Mucosa of descending colon (tissue), 3 donors: ENCODE data around the gene KIAA0319L. TPM values are rescaled to one million over a fixed set of nuclear protein-coding genes. Genes with fewer than 3 reads are reported as not detected.

Source experiments
- ATAC-seq: fragments of 200-7000 bp; cut with Tn5 transposase; one replicate; pipeline ENCODE4 v1.9.1; 2020; ENCODE audit warnings: mild to moderate bottlenecking, moderate library complexity
- DNase-seq, 3 donors: peaks; one replicate each; pipeline ENCODE4 v3.0.0-alpha.2; 2020
- H3K36me3 ChIP-seq: fragments of 200-600 bp; one replicate; pipeline ENCODE4 v1.8.0; 2021; ENCODE audit warnings: low read depth, mild to moderate bottlenecking
- H3K4me1 ChIP-seq: fragments of 200-600 bp; one replicate; pipeline ENCODE4 v1.8.0; 2021; ENCODE audit warnings: low read depth, mild to moderate bottlenecking
- H3K4me3 ChIP-seq: fragments of 200-600 bp; one replicate; pipeline ENCODE4 v1.8.0; 2021; ENCODE audit warnings: mild to moderate bottlenecking
- H3K9me3 ChIP-seq: fragments of 200-600 bp; one replicate; pipeline ENCODE4 v1.8.0; 2021; ENCODE audit warnings: mild to moderate bottlenecking
- CTCF ChIP-seq: fragments of 200-600 bp; IDR thresholded peaks from one replicate; pipeline ENCODE4 v1.8.0; 2022; ENCODE audit warnings: antibody characterized with exemption, mild to moderate bottlenecking
- intact Hi-C, 2 donors: fragments of 100-400 bp; cut with DNase I in 1 of 2; cut with micrococcal nuclease in 1 of 2; formaldehyde crosslinking; loops; one replicate each; pipeline versions ENCODE4 v1.11.0 to v1.11.1; 2022; cut with DNase I, micrococcal nuclease
- total RNA-seq, 3 donors: library from RNA; stranded (reverse); fragmentation: NEBNext Ultra II Directional in 2 of 3; extraction: Animal tissue kit (Norgen Biotek cat#: 25700) in 2 of 3; gene quantifications; one replicate each; pipeline versions ENCODE4 v1.2.1 to v1.2.4, GENCODE V29; 2021 to 2023
- donor health status: DM: no; HTN: no; CAD: no; lungs with moderate emphysema.
- donor health status: DM: no; HTN: no; CAD: no.
- donor health status: DM: no; HTN: yes; CAD: no.

The KIAA0319L gene
- total RNA-seq, 3 donors from 2014 or later: 59.6 to 84.6 (median 75.7) TPM

- TF ChIP-seq CTCF: no peak
- no peak for DNase-seq
- H3K4me3 ChIP-seq: no peak overlapping the region
- H3K36me3 ChIP-seq: no peaks in the 10 kb centered on the region
- peaks cover 19% of the 10 kb centered on the region for H3K4me1 ChIP-seq
- no peaks in the 10 kb centered on the region for H3K9me3 ChIP-seq
- intact Hi-C loops: no loop called here
- ATAC-seq: peak; percentile 4
These were observed 17.0 kb upstream of the KIAA0319L start for GRCh38 chr1:35574125-35574654.

GRCh38 chr1:35573198-35574124 lies 16.3 kb upstream of the KIAA0319L start, which contains the start of gene TFAP2E:
TSS of gene TFAP2E (plus strand) at chr1:35573314. CDS start at chr1:35573578, 264 bp downstream.
- no peak for TF ChIP-seq CTCF
- peak; percentile 64 for ATAC-seq

GRCh38 chr1:35572296-35572695 lies 15.1 kb upstream of the KIAA0319L start:
- DNase-seq: no peak
- intact Hi-C loops: no loop called here
- peaks cover 10% of the 10 kb centered on the region for H3K4me1 ChIP-seq
- no peaks in the 10 kb centered on the region for H3K9me3 ChIP-seq
- no peak for ATAC-seq
- no peak for TF ChIP-seq CTCF
- H3K4me3 ChIP-seq: no peak overlapping the region
- H3K36me3 ChIP-seq: no peaks in the 10 kb centered on the region

More at GRCh38 chr1:35573198-35574124, 16.3 kb upstream of the KIAA0319L start, which contains the start of gene TFAP2E:
- Histone ChIP-seq H3K4me3 (no peak within 1 kb of the TSS), H3K9me3 (no peaks in the 10 kb centered on the region), H3K36me3 (no peaks in the 10 kb centered on the region), H3K4me1 (peaks cover 17% of the 10 kb centered on the region)
- peak in 2 of 3 donors; percentile 74 to 79 for DNase-seq
- intact Hi-C loops: no loop called here

GRCh38 chr1:35571263-35571662 lies 14.1 kb upstream of the KIAA0319L start:
- ATAC-seq (no peak), DNase-seq (no peak)
- peaks cover 8% of the 10 kb centered on the region for H3K4me1 ChIP-seq
- H3K36me3 ChIP-seq: no peaks in the 10 kb centered on the region
- TF ChIP-seq CTCF: no peak
- intact Hi-C loops: no loop called here
- H3K4me3 ChIP-seq: no peak overlapping the region
- H3K9me3 ChIP-seq: no peaks in the 10 kb centered on the region

GRCh38 chr1:35570589-35571137 lies 13.5 kb upstream of the KIAA0319L start:
- no peak for ATAC-seq
- no peaks in the 10 kb centered on the region for H3K9me3 ChIP-seq
- DNase-seq: no peak
- intact Hi-C loops: no loop called here
- H3K36me3 ChIP-seq: no peaks in the 10 kb centered on the region
- no peak for TF ChIP-seq CTCF
- peaks cover 8% of the 10 kb centered on the region for H3K4me1 ChIP-seq
- H3K4me3 ChIP-seq: no peak overlapping the region
